ENCODE measurements around the gene EFNA3. TPM values are rescaled to one million over a fixed set of nuclear protein-coding genes. Genes with fewer than 3 reads are reported as not detected.

Gene EFNA3
- total and polyA plus RNA-seq, 9 of the 15 experiments (the other 6 are each of a cell fraction or from before 2014, with no cell fraction given): 0.59 to 7.9 (median 4.7) TPM

GRCh38 chr1:155035936-155036335 lies 42.7 kb upstream of the EFNA3 start:
- Histone ChIP-seq H3K9me1 (ENCODE audit: control insufficient read depth, insufficient read depth, low read length) (no peaks in the 10 kb centered on the region), H3K4me1 (replicated peaks in 1 of 2; ENCODE audit: control insufficient read depth in 2 of 2, insufficient read depth in 2 of 2, low read length in 2 of 2) (peaks cover 3% of the 10 kb centered on the region in 2 experiments; a peak in 2 of 5 replicates), H2AFZ (ENCODE audit: low read depth, low read length) (no peak overlapping the region), H4K20me1 (replicated peaks; ENCODE audit: control insufficient read depth, insufficient read depth, low read length) (no peaks in the 10 kb centered on the region), H3K9ac (ENCODE audit: insufficient read depth in 1 of 2, low read depth in 2 of 2, low read length in 2 of 2) (no peak overlapping the region), H3K27ac (ENCODE audit: extremely low read depth, low read depth, low read length) (no peak overlapping the region), H3K27me3 (ENCODE audit: control insufficient read depth in 2 of 2, insufficient read depth in 2 of 2, low read length in 2 of 2) (peaks cover 0 to 23% of the 10 kb centered on the region in 2 experiments; a peak in 3 of 5 replicates), H3K4me2 (ENCODE audit: insufficient read depth, low read length) (no peak overlapping the region), H3K9me3 (replicated peaks; ENCODE audit: control insufficient read depth, insufficient read depth, low read depth, low read length) (no peaks in the 10 kb centered on the region), H3K79me2 (ENCODE audit: control insufficient read depth, insufficient read depth, low read length) (no peaks in the 10 kb centered on the region), H3K36me3 (ENCODE audit: control insufficient read depth, insufficient read depth, low read length) (no peaks in the 10 kb centered on the region), H3K4me3 (no peak overlapping the region)
- in situ Hi-C loops (cut with MboI): no loop called here
- TF ChIP-seq POU5F1 (IDR thresholded peaks at IDR 0.05; ENCODE audit: borderline replicate concordance, low read depth, low read length, partially characterized antibody) (no peak), IRF9 (tag; IDR thresholded peaks at IDR 0.05) (no peak), KLF6 (CRISPR knock-in tag; IDR thresholded peaks at IDR 0.05; ENCODE audit: borderline replicate concordance) (no peak), MCM2 (IDR thresholded peaks at IDR 0.05; ENCODE audit: low read depth) (no peak), MAZ (CRISPR knock-in tag; conservative IDR thresholded peaks at IDR 0.05 in 1 of 2, IDR thresholded peaks at IDR 0.05 in 1 of 2) (no peak), CHCHD3 (CRISPR knock-in tag; IDR thresholded peaks at IDR 0.05) (no peak), SRSF3 (IDR thresholded peaks at IDR 0.05; ENCODE audit: insufficient read depth, low read length) (no peak), USF1 (CRISPR knock-in tag; IDR thresholded peaks at IDR 0.05) (no peak), PHF21A (IDR thresholded peaks at IDR 0.05; ENCODE audit: borderline replicate concordance, low read depth) (no peak), STAT5B (CRISPR knock-in tag; IDR thresholded peaks at IDR 0.05) (no peak)
- intact Hi-C loops (cut with micrococcal nuclease): no loop called here
- FAIRE-seq (no peak), DNase-seq (ENCODE audit: extremely low read depth in 1 of 4, low spot score in 3 of 4) (no peak), ATAC-seq (no peak)
- BruUV-seq (replicated peaks): no TSS peak
- 38% methylated on average over 2 of the region's 2 CpGs for WGBS (ENCODE audit: insufficient coverage, low coverage, missing lambda C conversion rate)
- POLR2A ChIA-PET: interaction anchor here (0.7 kb wide), 1 partner anchor 14 kb away, joined by 4 read pairs; no protein-coding TSS in a partner anchor
- CTCF ChIA-PET (ENCODE audit: low intra/inter-chr PET ratio): no interaction called here
